Testis (tissue), 2 donors: ENCODE data around the gene NLRP3.

ENCODE experiments used
- POLR2A ChIP-seq: fragments of 450-650 bp; IDR thresholded peaks from one replicate; pipeline ENCODE4 v1.6.1; 2017; ENCODE audit warnings: antibody characterized with exemption, mild to moderate bottlenecking, moderate library complexity
- TF ChIP-seq, protein P1 (sequence below), 3 experiments: fragments of 450-650 bp in 2 of 3; fragments of 200-600 bp in 1 of 3; sonication (generic) in 1 of 3; IDR thresholded peaks; one replicate each; pipeline ENCODE4 v1.5.1; 2016 to 2019; ENCODE audit warnings: antibody characterized with exemption in 3 of 3, mild to moderate bottlenecking in 2 of 3, moderate library complexity in 1 of 3

DNA sequence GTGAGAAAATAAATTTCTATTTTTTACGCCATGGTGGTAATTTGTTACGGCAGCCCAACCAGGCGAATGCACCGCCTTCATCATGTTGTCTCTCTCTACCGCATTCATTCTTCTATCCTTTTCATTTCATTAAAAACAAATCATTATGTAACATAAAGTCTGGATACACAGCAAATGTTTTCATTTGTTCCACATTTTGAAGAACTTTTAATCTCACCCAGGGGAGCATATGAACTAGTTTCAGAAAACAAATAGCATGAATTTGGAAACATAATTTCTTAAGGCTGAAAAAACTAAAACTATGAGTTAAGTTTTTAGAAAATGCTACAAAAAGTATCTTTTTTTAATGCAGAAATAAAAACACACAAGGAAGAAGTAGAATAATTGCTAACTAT, 53.2 kb downstream of the NLRP3 start:
- TF ChIP-seq, protein P1, sequence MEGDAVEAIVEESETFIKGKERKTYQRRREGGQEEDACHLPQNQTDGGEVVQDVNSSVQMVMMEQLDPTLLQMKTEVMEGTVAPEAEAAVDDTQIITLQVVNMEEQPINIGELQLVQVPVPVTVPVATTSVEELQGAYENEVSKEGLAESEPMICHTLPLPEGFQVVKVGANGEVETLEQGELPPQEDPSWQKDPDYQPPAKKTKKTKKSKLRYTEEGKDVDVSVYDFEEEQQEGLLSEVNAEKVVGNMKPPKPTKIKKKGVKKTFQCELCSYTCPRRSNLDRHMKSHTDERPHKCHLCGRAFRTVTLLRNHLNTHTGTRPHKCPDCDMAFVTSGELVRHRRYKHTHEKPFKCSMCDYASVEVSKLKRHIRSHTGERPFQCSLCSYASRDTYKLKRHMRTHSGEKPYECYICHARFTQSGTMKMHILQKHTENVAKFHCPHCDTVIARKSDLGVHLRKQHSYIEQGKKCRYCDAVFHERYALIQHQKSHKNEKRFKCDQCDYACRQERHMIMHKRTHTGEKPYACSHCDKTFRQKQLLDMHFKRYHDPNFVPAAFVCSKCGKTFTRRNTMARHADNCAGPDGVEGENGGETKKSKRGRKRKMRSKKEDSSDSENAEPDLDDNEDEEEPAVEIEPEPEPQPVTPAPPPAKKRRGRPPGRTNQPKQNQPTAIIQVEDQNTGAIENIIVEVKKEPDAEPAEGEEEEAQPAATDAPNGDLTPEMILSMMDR (IDR thresholded peaks at IDR 0.05): no peak
- no peak for TF ChIP-seq POLR2A
